GM19238 (cell line): Measurements from ENCODE around the gene CHIC2.

Experiments used
- DNase-seq: peaks from one replicate; pipeline ENCODE4 v3.0.0; 2011; ENCODE audit warnings: low spot score; ENCODE audit not compliant: insufficient read length

Gene CHIC2

DNA sequence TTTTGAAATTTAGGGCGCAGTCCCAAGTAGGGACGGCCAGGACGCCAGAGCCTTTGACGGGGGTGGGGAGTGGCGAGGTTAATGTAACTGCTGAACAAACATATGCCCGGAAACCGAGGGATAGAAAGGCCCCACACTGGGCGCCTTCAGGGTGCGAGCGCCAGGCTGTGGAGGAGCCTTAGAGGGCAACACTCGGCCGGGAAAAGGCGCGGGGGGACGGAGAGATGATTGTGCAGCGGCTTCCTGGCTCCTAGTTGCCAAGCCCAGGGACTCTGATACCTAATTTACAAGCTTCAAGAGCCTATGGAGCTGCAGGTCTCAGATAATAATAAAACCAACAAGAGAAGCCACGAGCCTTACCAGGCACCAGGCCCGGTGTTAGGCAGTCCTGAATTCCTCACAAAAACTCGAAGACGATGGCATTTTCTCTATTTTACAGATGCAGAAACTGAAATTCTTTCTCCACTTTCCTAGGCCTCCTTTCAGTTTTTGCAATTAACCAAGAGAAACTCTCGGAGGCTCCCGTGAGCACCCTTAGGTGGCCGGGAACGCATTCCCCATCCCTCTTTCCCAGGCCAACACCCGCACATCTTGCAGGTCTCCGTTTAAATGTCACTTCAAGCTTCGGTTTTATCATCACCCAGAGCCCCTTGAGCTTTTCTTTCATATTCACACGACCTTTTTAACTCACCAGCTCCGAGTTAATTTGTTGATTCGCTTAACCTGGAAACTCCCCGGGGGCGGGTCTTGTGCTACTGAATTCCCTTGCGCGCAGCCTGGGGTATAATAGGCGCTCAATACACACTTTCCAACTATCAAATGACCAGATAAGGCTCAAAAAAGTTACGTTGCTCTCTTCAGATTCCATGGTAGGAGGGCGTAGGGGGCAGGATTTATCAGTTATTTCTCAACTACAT lies 29.2 kb upstream of the CHIC2 start:
- no peak for DNase-seq

DNA sequence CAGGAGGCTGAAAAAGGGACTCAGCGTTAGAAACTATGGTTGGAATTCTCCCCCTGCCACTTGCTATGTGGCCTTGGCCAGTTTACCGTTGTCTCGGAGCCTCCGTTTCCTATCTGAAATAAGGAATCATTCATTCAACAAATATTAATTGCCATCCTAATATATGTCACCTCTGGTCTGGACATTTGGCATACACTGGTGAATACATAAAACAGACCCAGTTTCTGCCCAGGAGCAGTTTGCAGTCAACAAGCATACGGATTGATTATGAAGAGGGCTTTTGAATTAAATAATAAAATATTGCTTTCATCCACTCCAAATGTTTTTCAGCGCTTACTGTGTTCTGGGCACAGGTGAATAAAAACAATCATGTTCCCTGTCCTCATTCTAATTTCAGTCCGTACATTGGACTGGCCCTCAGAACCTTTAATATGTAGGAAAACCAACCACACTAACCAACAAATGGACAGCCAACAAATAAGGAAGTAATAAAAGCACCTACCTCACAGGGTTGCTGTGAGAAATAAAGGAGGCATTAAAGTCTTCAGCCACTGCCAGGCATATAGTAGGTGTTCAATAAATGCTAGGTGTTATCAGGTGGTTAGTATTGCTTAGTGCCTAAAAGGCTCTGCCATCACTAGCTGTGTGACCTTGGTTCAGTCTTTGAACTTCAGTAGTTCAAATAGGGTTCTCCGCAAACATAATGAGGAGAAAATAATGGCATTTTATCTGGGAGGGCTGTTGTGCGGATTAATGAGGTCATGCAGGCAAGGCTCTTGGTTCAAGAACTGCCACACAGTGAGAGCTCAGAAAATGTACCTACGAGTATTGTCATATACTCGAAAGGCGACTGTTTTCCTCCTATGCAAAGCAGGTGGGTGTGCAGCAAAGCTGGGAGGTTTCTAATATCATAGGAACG lies 28.3 kb upstream of the CHIC2 start:
- DNase-seq: no peak

DNA sequence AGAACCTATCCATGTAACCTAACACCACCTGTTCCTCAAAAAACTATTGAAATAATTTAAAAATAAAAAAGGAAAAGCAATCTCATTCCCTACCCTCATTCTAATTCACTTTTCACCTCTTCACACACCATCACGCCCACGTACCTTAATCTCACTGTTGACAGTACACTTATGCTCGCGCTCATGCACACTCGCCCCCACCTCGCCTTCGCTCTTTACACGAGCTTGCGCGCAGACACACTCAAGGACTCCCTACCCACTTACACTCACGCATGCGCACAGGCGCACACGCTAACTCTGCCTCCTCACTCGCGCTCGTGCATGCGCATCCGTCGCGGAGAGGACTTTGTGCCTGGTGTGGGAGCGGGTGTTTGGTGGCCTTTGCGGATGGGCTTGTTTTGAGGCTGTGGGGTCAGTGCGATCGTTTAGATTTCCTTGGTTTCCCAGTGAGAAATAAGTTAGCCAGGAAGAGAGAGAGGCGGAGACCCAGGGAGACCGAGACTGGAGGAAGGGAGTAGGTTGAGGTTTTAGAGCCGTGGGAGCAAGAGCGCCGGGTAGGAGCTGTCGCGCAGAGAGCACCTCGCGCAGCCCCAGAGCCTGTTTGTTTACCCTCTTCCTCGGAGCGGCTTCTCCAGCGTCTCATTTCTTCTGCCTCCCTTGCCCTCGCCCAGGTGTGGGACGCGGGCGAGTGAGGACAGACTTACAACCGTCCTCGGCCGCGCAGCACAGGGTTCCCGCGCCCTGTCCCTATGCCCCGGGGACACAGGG lies 27.4 kb upstream of the CHIC2 start:
- peak; percentile 62 for DNase-seq

DNA sequence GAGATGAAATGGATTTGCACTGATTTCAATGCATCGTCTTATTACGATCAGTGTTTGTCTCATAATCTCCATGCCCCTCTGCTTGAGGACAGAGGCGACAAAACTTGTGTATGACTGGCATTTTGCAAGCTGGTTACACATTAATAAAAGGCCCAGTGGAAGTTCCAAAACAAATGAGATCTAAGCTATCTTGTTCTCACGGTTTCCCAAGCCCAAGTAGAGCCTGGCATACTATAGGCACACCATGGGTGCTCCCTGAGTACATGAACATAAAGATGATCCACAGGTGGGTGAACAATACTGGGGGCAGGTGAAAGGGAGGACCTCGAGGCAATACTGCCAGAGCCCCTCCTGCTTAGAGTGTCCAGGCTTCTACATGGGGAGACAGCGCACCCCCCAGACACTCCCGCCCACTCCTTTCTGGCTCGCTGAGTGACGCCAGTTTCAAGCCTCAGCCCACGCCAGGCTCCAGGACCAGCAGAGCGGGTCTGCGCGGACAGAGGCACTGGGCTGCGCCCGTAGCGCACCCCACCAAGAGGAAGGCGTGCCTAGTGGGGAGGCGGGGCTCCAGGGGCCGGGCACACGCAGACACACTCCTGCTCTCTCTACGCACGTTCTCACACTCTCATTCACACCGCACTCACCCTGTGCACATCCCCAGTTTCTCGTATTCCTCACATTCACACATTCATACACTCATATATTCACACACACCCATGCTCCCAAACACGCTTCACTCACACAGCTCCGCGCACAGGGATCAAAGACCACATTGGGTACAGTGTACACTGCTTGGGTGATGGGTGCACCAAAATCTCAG lies 26.6 kb upstream of the CHIC2 start:
- DNase-seq: no peak

DNA sequence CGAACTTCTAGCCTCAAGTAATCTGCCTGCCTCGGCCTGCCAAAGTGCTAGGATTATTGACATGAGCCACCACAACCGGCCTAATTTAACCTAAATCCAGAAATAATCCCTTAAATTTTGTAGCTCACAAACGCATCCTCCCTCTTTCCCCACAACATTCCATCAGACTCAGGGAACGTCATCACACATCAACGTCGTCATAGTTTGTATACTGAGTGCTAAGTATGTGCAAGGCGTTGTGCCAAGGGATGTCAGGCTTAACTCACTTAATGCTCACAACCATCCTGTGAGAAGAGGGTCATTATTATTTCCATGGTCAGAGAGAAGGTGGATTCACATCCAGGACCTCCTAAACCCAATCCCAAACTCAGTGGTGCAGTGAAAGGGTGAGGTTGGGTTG lies 26.0 kb upstream of the CHIC2 start:
- DNase-seq: no peak

DNA sequence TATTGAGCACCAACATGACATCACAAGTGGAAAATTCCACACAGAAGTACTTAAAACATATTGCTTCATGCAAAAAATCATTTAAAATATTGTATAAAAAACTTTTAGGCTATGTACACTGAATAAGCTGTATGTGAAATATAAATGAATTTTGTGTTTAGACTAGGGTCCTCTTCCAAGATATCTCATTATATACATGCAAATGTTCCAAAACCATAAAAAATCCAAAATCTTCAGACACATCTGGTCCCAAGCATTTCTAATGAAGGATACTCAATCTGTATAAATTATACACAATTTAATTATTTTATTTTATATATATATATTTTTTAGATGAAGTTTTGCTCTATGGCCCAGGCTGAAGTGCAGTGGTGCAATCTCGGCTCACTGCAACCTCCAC lies 25.5 kb upstream of the CHIC2 start:
- DNase-seq: no peak

DNA sequence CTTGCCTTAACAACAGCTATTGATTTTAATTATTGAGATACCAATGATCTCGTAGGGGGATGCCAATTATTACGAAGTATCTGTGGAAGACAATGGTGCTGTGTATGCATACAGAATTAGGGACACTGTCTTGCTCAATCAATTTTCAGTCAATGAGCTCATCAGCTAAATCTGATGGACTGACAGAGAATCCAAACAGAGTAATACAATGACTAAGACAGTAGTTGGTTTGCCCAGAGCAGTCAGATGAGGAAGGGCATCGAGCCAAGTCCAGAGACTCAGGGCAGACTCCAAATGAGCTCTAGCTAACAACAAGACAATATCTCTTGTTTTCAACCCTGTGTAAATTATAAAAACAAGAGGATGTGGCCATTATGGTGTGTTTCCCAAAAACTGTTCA lies 20.9 kb upstream of the CHIC2 start:
- DNase-seq: no peak

DNA sequence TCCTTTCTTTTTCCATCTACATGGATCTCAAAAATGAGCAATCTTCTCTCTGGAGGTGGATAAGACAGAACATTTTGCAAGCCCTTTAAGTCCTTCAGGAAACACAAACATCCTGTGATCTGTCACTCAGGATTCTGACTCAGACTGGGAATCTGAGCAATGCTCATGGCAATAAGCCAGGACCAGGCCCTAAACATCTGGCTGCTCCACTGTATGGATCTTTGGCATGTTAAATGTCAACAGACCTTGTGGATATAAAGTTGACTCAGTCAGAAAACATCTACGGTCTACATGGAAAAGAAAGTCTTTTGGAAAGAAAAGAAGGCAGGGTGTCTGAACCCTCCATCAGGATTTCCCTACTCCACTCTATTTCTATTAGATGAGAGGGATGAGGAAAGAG lies 17.8 kb upstream of the CHIC2 start:
- DNase-seq: no peak

DNA sequence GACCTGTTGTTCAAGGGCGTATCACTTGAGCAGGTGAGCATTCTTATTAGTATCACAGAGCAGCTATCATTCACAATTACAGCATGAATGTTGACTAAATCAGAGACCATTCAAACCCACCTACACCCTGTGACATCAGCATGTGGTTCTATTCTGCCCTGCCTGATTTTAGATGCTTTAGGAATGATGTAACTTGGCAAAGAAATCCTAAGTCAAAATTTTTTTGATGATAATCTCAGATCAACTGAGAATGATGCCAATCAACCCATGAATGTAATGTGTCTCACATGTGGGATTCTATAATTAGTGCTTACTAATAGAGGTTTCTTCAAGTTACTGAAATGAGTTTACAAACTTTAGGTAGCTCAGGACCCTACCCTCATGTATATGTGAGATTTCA lies 13.4 kb upstream of the CHIC2 start:
- DNase-seq: no peak

DNA sequence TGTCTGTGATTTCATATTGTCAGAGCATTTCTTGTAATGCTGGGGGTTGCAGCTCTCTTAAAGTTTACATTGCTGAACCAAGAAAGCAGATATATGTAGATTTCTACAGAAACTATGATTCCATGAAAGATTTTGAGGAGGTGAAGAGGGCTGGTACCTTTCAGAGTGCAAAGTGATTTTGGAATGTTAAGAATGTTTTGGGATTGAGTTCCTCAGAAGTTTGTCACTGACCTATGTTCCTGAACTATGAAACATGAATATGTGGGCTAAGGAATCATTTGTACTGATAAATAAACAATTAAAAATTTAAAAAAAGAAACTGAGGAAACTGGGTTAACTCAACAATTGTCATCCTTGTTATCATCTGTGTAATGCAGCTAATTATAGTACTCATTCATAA lies 12.3 kb upstream of the CHIC2 start:
- no peak for DNase-seq

DNA sequence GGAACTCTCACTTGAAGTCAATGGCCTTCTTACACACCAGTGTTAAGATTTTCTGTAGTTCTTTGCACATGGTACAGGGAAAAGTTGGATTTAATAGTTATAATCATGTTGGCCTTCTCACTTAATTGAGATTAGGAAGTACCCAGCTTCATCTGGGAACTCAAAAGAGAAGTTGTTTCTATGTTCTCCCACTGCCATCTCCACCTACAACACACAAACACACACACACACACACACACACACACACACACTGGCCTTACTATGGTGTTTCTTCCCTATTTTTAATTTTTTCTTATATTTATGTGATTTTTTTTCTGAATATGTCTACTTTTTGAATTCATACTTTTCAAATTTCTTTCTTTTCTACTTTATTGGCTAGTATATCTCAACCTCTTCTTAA lies 10.0 kb upstream of the CHIC2 start:
- no peak for DNase-seq

DNA sequence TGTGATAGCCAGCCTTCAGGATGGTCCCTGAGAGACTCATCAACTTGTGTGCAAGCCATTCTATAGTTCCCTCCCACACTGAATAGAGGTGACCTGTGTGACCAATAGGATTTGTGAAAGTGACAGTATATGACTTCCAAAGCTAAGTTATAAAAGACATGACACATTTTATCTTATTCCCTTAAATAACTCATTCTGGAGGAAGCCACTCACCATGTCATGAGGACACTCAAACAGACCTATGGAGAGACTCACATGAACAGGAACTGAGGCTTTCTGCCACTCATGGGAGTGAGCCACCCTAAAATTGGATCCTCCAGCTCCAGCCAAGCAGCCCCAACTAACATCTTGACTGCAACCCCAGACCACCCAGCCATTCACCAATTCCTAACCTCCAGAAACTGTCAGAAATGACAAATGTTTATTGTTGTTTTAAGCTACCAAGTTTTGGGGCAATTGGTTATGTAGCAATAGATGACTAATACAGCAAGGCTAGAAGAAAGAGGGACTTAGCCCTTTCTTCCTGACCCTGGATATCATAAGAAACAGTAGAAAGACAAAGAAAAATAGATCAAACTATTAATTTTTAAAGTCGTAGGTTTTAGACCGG lies 9.0 kb upstream of the CHIC2 start:
- no peak for DNase-seq

DNA sequence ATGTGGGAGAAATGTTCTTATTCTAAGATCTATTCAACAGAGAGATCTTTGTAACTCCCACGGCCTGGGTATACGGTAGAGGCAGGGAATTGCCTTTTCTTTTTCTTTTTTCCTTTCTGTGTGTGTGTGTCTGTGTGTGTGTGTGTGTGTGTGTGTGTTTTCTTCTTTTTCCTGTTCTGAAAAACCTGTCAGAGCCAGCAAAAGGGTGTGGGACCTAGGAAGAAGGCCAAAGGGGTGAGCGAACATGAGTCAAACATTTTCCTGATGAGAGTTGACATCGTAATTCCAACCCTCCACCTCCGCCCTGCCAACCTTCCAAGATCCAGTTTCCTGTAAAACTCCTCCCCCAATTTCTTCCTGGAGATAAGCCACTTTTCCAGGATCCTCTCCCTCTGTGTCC lies 2.8 kb upstream of the CHIC2 start:
- no peak for DNase-seq

DNA sequence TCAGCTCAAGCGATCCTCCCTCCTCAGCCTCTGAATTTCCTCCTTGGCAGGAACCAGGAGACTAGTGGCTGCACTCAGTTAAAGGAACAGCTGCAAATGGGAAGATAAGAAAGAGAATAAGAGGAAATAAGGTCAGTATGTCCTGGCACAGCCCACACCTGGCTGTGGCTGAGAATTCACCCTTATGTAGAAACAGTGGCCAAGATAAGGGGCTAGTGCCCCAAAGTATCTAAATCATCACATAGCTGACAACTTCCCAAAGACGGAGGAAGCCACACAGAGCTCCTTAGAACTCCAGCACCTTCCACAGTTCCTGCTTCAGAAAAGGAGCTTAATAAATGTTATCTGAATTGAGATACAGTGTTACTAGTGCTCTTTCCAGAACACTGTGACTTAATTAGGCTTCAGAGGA lies 2.3 kb upstream of the CHIC2 start:
- DNase-seq: no peak

DNA sequence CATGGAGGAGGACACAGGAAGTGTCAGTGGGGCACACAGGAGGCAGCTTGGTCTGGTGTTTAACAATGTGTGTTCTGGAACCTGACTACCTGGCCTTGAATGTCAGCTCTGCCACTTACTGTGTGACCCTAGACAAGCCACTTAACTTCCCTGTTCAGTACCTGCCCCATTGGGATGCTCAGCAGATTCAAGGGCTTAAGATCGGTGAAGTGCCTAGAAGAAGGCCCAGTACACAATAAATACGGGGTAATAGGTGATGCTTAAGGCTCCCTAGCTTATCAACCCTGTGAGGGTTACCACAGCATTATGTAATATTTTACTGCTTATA lies 1.6 kb upstream of the CHIC2 start:
- no peak for DNase-seq

DNA sequence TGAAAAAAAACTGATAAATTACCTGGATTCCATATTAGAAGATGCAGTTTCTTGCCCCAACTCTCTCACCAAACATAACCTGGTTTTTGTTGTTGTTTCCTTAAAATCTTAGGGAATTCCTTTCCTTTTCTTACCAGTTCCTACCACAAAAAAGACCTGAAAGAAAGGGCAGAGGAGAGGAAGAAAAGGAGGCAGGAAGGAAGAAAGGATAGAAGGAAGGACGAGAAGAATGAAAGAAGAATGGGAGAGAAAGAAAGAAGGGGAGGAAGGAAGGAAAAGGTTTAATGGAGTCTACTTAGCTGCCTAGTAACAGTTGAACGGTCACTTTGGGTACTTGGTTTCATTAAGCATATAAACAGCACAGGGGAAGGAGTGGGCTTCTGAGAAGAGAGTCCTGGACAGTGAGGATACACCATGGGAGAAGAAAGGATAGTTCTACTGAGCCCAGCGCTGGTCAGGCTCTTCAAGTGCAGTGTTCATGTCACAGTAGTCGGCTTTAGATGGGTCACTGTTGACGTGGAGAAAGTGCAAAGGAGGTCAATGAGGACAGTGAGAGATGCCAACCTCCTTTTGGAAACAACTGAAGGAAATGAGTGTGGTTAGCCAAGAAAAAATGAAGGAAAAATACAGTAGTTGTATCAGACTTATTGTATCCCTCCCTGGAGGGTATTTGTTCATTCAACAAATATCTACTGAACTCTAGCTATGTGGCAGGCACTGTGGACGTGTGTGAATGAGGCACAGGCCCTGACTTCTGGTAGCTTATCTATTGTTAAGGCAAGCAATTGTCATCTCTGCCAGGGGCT lies 1.1 kb upstream of the CHIC2 start:
- no peak for DNase-seq

DNA sequence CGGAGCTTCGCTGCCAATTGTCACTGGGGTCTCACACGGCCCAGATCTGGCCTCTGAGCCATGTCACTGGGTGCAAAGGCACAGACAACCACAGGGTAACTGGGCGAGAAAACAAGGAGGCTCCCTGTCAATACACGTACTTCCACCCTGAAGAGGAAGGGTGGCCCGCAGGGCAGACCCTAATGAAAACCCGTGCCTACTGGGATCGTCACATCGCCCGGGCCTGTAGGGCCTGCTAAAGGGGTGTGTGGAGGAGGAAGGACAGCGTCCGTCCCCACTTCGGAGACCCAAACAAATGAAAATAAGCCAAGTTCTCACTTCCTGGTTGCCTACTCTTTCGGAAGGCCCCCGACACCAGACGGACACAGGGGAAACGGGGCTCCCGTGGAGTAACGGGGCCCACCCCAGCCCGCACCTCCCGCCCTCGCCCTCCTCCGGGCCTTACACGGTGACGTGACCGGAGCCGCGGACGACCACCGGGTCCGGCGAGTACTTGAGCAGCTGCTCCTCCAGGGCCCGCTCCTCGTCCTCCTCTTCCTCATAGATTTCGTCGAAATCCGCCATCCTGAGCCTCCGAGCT lies 578 bp downstream of the CHIC2 start:
- peak; percentile 20 for DNase-seq

DNA sequence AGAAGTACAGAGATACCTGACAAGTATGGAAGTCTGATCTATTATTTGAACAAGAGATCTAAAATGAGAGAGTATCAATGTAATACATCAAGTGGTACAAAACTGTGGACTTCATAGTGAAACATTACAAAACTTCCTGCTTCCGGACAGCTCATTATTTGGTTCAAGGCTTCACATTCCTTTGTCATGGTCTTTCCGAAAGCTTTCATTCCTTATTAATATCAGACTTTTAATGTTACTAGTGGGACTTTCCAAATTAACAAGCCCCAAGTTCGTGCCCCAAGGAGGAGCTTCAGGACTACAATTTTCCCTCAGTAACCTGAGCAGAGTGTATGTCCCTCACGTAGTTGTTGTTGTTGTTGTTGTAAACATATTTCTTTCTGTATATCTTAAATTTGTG lies 1.2 kb downstream of the CHIC2 start:
- no peak for DNase-seq

DNA sequence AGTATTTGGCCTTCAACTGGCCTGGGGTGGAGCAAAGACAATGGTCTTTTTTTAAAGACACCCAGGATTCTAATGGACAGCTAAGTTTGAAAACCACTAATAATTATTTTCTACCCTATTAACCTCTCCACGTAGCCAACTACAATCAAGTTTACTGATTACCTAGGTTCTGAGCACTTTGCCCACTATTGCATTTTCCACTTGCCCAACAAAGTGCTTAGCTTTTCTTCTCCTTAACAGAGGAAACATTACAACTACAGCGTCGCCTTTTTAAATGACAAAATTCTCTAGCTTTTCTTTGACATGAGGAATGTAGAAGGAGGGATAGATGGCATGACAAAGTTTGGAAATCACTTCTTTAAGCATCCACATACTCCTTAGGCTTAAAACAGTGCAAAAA lies 2.0 kb downstream of the CHIC2 start:
- DNase-seq: no peak
